GM13976 (cell line): ENCODE measurements around the gene STMN1.

ENCODE experiments used
- DNase-seq: peaks from one replicate; pipeline ENCODE4 v3.0.0; 2012; ENCODE audit warnings: low spot score
- in situ Hi-C: fragments of 300-500 bp; cut with MboI; formaldehyde crosslinking; loops from one replicate; pipeline ENCODE4 v1.12.0; 2022; ENCODE audit warnings: low sequenced_read_pairs, mixed read lengths, inconsistent platforms; ENCODE audit not compliant: unreplicated experiment
- TF ChIP-seq, protein P1 (sequence below): IDR thresholded peaks from 2 replicates; pipeline ENCODE4 v1.5.1; 2012; ENCODE audit warnings: borderline replicate concordance, mild to moderate bottlenecking; ENCODE audit not compliant: insufficient read depth; ENCODE audit errors: extremely low read depth, missing control alignments, control extremely low read depth

The STMN1 gene

DNA sequence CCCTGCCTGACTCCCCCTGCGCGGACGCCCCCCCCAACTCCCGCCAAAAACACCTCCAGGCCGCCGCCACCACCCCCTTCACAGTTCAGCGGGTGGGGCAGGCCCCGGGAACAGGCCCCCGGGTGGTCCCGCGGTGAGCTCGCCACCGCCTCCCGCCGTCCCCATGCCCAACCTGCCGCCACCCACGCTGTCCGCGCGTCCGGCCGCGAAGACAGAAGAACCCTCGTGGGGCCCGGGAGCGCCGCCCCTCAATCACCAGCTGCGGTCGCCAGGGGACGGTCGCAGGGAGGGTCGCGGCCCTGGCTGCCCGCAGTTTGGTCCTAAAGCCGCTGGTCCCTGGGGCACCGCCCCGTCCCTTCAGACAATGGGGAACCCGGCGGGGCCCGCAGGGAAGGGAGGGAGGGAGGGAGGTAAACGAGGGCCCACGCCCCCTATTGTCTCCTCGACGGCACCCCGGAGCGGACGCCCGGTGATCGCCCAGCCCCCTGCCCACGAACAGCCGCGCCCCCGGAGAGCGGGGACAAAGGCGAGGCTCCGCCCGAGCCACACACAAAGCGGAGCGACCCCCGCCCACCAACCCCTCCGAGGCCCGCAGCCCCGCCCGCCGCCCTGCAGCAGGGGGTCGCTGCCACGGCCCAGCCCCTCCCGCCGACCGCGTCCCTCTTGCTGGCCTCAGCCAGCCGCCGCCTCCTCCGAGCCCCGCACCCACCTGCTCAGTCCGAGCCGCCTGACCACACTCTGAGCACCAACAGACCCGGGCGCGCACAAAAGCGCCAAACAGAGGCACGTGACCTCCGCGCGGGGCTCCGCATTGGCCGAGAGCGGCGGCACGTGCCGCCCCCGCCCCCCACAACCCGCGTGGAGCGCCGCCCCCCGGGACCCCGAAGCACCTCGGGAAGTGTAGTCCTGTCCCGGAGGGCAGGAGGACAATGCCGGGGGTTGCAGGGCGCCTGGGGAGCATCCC lies at the start of gene STMN1:
Gene STMN1 (minus strand): TSS at position 740 of the 964 bp plus-strand sequence. CDS start 1,743 bp downstream, outside the sequence.
- peak; percentile 96 for DNase-seq
- TF ChIP-seq, protein P1, sequence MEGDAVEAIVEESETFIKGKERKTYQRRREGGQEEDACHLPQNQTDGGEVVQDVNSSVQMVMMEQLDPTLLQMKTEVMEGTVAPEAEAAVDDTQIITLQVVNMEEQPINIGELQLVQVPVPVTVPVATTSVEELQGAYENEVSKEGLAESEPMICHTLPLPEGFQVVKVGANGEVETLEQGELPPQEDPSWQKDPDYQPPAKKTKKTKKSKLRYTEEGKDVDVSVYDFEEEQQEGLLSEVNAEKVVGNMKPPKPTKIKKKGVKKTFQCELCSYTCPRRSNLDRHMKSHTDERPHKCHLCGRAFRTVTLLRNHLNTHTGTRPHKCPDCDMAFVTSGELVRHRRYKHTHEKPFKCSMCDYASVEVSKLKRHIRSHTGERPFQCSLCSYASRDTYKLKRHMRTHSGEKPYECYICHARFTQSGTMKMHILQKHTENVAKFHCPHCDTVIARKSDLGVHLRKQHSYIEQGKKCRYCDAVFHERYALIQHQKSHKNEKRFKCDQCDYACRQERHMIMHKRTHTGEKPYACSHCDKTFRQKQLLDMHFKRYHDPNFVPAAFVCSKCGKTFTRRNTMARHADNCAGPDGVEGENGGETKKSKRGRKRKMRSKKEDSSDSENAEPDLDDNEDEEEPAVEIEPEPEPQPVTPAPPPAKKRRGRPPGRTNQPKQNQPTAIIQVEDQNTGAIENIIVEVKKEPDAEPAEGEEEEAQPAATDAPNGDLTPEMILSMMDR, result no peak
- in situ Hi-C loops, result no loop called here

DNA sequence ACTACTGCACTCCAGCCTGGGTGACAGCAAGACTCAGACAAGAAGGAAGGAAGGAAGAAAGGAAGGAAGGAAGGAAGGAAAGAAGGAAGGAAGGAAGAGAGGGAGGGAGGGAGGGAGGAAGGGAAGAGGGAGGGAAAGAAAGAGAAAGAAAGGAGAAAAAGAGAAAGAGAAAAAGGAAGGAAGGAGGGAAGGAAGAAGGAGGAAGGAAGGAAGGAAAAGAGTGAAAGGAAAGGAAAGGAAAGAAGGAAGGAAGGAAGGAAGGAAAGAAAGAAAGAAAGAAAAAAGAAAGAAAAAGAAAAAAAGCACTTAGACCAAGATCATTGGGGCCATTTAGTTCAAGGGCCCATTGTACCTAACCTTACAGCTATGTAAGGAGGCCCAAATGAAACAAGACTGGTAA lies 49.3 kb upstream of the STMN1 start:
- no peak for DNase-seq
- TF ChIP-seq, protein P1, result no peak
- in situ Hi-C loops, result no loop called here

DNA sequence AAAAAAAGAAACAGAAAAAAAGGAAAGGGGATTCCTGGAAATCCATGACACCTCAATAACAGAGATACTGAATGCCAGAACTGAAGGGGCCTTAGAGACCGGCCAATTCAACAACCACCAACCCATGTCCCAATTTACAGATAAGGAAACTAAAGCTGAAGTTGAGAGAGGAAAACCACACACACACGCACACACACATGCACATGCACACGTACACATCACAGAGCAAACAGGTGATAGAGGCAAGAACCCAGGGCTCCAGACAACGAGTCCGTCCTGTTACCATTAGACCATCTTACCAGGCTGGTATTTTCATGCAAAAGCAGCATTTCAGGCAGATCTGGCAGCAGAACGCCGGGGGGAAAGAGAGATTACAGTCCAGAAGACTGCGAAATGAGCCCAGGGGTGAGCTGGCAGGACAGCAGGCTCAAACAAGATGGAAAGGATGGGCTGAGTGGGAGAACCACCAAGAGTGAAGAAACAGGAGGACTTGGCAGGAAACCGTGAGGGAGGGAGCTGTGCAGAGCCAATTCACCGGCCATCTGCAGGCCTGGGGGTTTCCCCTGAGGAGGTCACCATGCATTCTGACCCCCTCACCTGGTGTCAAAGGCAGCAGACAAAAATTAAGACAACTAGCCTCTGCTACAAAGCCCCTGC lies 48.2 kb upstream of the STMN1 start:
- DNase-seq, result no peak
- TF ChIP-seq, protein P1, result no peak
- in situ Hi-C loops, result no loop called here

DNA sequence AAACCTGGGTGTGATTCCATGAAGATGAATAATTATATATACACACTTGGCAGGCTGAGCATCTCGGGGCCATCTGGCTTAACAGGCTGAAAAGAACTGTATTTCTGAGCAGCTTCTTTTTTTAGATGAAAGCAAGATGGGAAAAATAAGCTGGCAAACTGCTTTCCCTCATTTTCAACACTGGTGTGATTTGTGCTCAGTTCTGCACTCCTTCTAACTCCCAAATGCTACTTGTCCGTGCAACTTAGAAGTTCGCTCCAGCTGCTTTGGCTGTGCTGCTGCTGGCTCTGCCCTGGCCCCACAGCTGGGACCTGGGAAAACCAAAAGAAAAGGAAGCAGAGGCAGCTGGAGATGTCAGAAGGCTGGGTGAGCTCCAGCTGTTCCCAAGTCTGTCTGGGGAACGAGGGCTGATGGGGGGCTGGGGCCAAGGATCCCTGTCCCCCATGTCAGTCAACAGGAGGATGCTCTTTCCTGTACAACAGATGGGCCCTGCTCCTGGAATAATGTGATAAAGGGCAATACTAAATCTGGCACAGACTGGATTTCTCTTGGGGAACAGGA lies 46.7 kb upstream of the STMN1 start:
- no peak for DNase-seq
- TF ChIP-seq, protein P1, result no peak
- in situ Hi-C loops, result no loop called here

DNA sequence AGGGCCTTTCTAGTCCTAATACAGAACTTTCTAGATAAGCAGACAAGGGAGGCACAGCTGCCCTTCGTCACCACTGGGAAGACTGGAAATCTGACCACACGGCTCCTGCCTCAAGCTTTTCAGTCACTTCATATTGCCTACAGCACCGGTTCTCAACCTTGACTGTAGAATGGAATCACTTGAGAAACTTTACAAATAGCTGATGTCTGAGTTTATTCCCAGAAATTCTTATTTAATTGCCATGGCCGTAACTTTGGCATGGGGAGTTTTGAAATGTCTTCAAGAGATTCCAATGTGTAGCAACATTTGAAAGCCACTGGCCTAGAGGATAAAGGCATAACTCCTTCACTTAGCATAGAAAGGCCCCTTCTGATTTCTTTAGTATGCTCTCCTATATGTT lies 42.4 kb upstream of the STMN1 start:
- no peak for DNase-seq
- in situ Hi-C loops, result no loop called here
- TF ChIP-seq, protein P1, result no peak

- TF ChIP-seq, protein P1, result no peak
- no peak for DNase-seq
- in situ Hi-C loops, result no loop called here
Measured at GRCh38 chr1:25947027-25947426, 40.8 kb upstream of the STMN1 start.
